GM12892 (cell line): ENCODE data around the gene OR2F1.

Source experiments
- POLR2A ChIP-seq: IDR thresholded peaks from 2 replicates; pipeline ENCODE4 v1.6.1; 2011; ENCODE audit warnings: low read depth, low read length, control low read depth
- POLR2AphosphoS5 ChIP-seq: IDR thresholded peaks from 2 replicates; pipeline ENCODE4 v1.6.1; 2011; ENCODE audit warnings: low read depth, low read length, control low read depth

DNA sequence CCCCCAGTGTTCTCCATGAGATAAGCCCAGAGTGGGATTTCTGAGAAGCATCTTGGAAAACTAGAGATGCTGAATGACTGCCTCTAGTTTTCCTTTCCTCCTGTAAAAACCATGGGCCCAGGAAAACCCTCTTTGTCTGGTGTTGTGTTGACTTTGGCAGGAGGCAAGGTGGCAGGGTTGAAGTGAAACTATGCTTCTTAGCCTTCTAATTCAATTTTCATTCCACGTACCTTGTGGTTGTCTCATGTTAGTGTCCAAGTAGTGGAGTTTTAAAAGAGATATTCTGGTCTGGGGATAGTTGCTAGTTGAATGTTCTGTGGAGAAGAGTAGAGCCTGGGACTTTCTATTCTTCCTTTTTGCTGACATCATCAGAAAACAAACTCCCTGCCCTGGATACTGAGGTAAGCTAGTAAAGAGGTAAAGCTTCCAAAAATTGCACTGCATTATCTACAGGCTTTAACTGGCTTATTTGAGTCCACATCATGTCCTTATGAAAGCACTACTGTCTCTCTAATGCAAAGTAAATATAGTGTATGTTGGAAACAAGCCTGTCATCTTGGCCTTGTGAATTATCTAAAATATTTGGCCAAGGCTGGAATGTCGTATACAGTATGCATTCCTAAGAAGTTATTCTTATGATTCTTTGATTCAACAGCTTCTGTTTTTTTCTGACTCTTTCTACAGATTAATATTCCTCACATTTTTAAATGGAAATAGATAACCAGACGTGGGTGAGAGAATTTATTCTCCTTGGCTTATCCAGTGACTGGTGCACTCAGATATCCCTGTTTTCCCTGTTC, 19.9 kb upstream of the OR2F1 start, which contains the start of gene OR2F2:
- no peak for TF ChIP-seq POLR2AphosphoS5
- TF ChIP-seq POLR2A = no peak
